Cardiac ventricle fibroblast (primary cell): ENCODE measurements around the gene SLC16A4. TPM values are rescaled to one million over a fixed set of nuclear protein-coding genes. Genes with fewer than 3 reads are reported as not detected.

Source experiments
- total RNA-seq: library from RNA; depleted of rRNA; stranded (reverse); fragments of >200 nt; gene quantifications from 2 replicates; pipeline ENCODE4 v1.2.3, GENCODE V29; 2015

Gene SLC16A4
- 14.4 and 16.4 TPM in 2 replicates for total RNA-seq

DNA sequence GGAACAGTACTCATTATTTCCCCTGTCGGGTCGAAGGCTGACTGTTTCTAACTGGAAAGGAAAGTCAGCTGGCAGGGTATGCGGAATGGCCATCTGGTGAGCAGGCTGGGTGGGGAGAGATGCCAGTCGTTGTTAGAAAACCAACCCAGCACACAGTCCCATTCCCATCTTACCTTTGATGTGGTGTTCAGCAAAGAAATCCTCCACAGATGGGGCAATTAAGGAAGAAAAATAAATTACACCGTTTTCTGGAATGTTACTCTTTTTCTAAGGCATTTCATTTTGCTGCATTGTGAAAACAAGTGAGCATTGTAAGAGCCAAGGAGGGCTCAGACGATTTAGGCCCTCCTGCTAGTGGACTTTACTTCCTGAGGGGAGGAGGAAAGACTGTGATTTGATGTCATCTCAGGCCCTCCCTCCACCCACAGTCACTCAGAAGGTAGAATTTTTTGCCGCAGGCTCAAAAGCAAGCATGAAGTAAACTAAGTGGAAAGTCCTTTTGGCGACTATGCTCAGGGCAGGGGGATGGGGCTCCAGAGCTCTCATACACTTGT lies at the start of gene SLC16A4:
Gene SLC16A4 (minus strand): TSS at position 335 of the 554 bp plus-strand sequence. CDS start 1,703 bp downstream, outside the sequence.

DNA sequence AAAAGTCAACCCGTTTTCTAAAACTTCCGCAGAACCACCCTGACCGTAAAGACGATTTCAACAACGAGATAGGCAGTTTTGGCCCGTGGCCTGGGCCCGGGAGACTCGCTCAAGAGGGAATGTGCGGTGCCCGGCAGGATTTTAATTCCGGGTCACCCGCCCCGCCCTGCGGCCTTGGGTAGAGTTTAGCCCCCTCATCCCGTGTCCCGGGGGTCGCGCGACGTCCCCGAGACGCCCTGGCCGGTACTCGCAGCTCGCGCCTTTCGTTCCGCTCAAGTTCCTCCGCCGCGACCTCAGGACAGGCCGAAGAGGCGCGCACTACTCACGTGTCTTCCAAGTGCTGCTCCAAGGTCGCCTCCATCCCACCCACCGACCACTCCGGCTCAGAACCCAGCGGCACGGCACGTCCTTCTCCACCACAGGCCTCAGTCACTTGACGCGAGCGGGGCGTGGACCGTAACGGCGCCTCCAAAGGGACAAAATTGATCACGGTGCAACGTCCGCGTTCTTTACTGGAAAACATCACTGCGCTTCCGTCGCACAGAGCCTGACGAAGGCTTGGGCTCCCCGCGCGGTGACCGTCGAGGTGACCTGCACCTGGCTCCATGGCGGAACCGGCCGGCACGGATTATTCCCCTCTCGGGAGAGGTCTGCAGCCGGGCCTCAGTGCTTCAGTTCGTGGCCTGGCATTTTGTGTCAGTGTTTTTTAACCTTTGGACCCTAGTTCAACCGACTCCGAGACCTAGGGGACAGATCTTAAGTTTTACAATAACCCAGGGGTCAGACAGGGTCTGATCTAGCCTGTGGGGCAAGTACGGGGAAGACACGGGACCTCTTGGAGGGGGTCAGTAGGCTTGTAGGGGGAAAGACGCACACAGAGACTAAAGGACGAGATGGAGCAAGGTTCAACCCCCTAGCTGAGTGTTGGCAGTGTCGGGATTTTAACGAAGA lies 16.7 kb upstream of the SLC16A4 start, which contains the start of gene LAMTOR5:
Gene LAMTOR5 (minus strand): TSS at position 435 of the 951 bp plus-strand sequence. CDS start 74 bp downstream, at position 361.

DNA sequence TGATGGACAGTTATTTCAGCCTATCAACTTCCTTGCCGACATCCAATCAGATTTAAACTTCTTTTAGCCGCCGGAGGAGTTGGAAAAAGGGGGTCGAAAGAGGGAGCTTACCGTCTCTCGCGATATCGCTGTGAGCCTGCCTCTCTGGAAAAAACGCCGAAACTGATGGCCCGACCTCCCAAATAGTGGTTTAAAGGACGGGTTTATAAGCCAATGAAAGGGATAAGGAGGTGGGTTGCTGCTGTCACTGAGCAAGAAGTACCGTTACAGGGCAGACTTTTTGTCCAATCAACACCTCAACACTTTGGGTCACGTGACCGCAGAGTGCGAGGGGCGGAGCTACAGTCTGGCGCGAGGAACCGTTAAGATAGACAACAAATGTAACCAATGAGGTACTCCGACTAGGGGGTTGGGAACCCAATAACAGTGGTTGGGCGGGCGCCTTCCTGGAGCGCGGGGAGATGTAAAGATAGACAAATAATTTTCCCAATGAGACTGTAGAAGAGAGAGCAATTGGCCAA lies 51.9 kb downstream of the SLC16A4 start, which contains the start of gene RBM15:
Gene RBM15 (plus strand): TSS at position 492 of the 521 bp plus-strand sequence. CDS start 29 bp downstream, at position 521.

Other genes with a start within 250 kb of the SLC16A4 start
- 0.12 and 0.15 TPM in 2 replicates for gene SLC6A17, start 240.5 kb downstream of the SLC16A4 start, total RNA-seq
- gene KCNC4, start 180.7 kb downstream of the SLC16A4 start, total RNA-seq = 4.1 and 4.6 TPM in 2 replicates
- gene RBM15, start 51.6 kb downstream of the SLC16A4 start, total RNA-seq = 16.7 and 18.1 TPM in 2 replicates
- 99.3 and 100 TPM in 2 replicates for gene LAMTOR5, start 16.7 kb upstream of the SLC16A4 start, total RNA-seq
- gene PROK1, start 60.1 kb upstream of the SLC16A4 start, total RNA-seq = not detected in 2 replicates
- not detected in 2 replicates for gene KCNA10, start 128.1 kb upstream of the SLC16A4 start, total RNA-seq
- gene KCNA2, start 215.3 kb upstream of the SLC16A4 start, total RNA-seq = 0.06 and 0.10 TPM in 2 replicates